ENCODE measurements around the gene LSAMP. TPM values are rescaled to one million over a fixed set of nuclear protein-coding genes. Genes with fewer than 3 reads are reported as not detected.

Gene LSAMP
- total RNA-seq, 2 donors from 2014 or later: 1.7 to 2.1 TPM

GRCh38 chr3:115943579-115943978, 501.7 kb downstream of the LSAMP start:
- H3K27ac ChIP-seq: no peak overlapping the region
- TF ChIP-seq, protein P1, sequence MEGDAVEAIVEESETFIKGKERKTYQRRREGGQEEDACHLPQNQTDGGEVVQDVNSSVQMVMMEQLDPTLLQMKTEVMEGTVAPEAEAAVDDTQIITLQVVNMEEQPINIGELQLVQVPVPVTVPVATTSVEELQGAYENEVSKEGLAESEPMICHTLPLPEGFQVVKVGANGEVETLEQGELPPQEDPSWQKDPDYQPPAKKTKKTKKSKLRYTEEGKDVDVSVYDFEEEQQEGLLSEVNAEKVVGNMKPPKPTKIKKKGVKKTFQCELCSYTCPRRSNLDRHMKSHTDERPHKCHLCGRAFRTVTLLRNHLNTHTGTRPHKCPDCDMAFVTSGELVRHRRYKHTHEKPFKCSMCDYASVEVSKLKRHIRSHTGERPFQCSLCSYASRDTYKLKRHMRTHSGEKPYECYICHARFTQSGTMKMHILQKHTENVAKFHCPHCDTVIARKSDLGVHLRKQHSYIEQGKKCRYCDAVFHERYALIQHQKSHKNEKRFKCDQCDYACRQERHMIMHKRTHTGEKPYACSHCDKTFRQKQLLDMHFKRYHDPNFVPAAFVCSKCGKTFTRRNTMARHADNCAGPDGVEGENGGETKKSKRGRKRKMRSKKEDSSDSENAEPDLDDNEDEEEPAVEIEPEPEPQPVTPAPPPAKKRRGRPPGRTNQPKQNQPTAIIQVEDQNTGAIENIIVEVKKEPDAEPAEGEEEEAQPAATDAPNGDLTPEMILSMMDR (IDR thresholded peaks at IDR 0.05): no peak
- no peak for DNase-seq (ENCODE audit: low spot score)
- H3K36me3 ChIP-seq: no peaks in the 10 kb centered on the region
- H3K9me3 ChIP-seq: no peaks in the 10 kb centered on the region
- no peaks in the 10 kb centered on the region for H3K4me1 ChIP-seq
- H3K27me3 ChIP-seq: no peaks in the 10 kb centered on the region
- no peak overlapping the region for H3K4me3 ChIP-seq

DNA sequence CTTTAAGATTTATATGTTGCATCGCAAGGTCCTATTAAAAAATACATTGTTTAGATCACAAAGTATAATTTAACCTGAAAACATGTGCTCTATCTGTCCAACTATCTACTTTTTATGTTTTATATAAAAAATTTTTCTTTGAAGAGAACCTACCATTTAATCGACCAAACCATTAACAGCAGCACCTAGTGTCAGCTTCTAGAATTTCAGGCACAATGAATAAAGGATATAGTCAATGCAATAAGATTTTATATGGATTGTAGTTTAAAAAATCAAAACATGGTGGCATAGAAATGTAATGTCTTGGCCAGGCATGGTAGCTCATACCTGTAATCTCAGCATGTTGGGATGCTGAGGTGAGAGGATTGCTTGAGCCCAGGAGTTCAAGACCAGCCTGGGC, 508.2 kb downstream of the LSAMP start:
- Histone ChIP-seq H3K4me3 (no peak overlapping the region), H3K27ac (no peak overlapping the region), H3K36me3 (no peaks in the 10 kb centered on the region), H3K27me3 (no peaks in the 10 kb centered on the region), H3K9me3 (no peaks in the 10 kb centered on the region), H3K4me1 (no peaks in the 10 kb centered on the region)
- TF ChIP-seq, protein P1 (IDR thresholded peaks at IDR 0.05): no peak
- DNase-seq (ENCODE audit: low spot score): no peak

GRCh38 chr3:115932807-115933206, 512.5 kb downstream of the LSAMP start:
- H3K27ac ChIP-seq: no peak overlapping the region
- DNase-seq (ENCODE audit: low spot score): no peak
- no peaks in the 10 kb centered on the region for H3K4me1 ChIP-seq
- H3K27me3 ChIP-seq: no peaks in the 10 kb centered on the region
- TF ChIP-seq, protein P1 (IDR thresholded peaks at IDR 0.05): no peak
- no peaks in the 10 kb centered on the region for H3K9me3 ChIP-seq
- no peak overlapping the region for H3K4me3 ChIP-seq
- H3K36me3 ChIP-seq: no peaks in the 10 kb centered on the region

DNA sequence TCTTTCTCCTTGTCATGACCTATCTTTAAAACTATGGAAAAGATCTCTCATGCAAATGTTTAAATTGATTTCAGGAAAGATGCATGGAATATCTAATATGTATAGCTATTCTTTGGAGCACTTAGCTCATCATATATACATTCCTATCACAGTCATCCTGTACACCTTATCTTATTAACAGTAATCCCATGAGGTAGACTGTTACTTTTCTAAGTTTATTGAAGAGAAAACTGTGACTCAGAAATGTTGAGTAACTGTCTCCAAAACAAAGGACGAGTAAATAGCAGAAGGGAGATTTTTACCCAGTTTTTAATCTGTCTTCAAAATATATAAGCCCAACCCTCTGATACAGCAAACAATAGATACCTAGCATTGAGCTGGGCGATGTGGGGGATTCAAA, 513.7 kb downstream of the LSAMP start:
- Histone ChIP-seq H3K27me3 (no peaks in the 10 kb centered on the region), H3K9me3 (no peaks in the 10 kb centered on the region), H3K4me3 (no peak overlapping the region), H3K27ac (no peak overlapping the region), H3K4me1 (no peaks in the 10 kb centered on the region), H3K36me3 (no peaks in the 10 kb centered on the region)
- TF ChIP-seq, protein P1 (IDR thresholded peaks at IDR 0.05): no peak
- no peak for DNase-seq (ENCODE audit: low spot score)

DNA sequence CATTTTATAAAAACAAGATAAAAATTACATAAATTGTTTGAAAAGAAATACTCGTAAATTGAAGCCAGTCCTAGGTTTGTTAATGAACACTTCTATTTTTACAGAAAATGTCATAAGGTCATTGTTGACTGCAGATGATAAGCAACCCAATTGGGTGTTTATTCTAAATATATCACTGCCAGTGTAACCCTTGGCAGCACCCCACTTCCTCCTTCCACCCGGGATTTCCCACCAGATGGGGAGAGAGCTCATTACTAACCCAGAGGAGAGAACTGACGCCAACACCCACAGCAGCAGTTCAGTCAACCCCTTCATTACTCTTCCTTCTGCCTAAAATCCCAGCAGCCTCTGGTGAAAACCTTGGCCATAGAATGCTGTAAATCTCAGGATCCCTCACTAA, 514.4 kb downstream of the LSAMP start:
- H3K27ac ChIP-seq: no peak overlapping the region
- no peaks in the 10 kb centered on the region for H3K9me3 ChIP-seq
- H3K4me1 ChIP-seq: no peaks in the 10 kb centered on the region
- TF ChIP-seq, protein P1 (IDR thresholded peaks at IDR 0.05): no peak
- no peaks in the 10 kb centered on the region for H3K27me3 ChIP-seq
- H3K36me3 ChIP-seq: no peaks in the 10 kb centered on the region
- DNase-seq (ENCODE audit: low spot score): no peak
- H3K4me3 ChIP-seq: no peak overlapping the region

DNA sequence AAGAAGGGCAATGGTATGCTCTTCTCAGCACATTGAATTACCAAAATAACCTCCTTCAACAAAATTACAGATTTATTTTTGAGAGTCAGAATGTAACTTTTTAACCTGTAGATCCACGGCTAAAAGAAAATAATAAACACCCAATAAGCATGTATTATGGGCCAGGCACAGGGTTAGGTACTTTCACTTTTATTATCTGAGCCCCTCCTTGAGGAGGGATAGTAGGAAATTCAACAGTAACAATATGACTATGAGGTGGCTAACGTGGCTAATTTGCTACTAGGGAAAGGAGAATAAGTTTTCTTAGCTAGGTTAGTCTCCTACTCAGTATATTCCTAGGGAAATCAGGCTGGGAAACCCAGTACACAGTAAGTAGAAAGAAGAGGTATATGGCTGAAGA, 515.1 kb downstream of the LSAMP start:
- H3K4me1 ChIP-seq: no peaks in the 10 kb centered on the region
- no peaks in the 10 kb centered on the region for H3K36me3 ChIP-seq
- no peak overlapping the region for H3K4me3 ChIP-seq
- no peaks in the 10 kb centered on the region for H3K9me3 ChIP-seq
- TF ChIP-seq, protein P1 (IDR thresholded peaks at IDR 0.05): no peak
- no peak for DNase-seq (ENCODE audit: low spot score)
- no peak overlapping the region for H3K27ac ChIP-seq
- no peaks in the 10 kb centered on the region for H3K27me3 ChIP-seq

Data from right atrium auricular region (tissue), 2 donors.